IPS-NIHi7 (cell line): Measurements from ENCODE around the gene RASA3.
"Not testable (repeated sequence)": the region's sequence is repeated elsewhere in the genome, so short reads cannot be mapped to it uniquely, and the experiment has no call there.

Source experiments
- DNase-seq: peaks from one replicate; pipeline ENCODE4 v3.0.0; 2012; ENCODE audit warnings: mixed read lengths; ENCODE audit errors: extremely low spot score

Gene RASA3

GRCh38 chr13:114126789-114127472, 5.5 kb downstream of the RASA3 start:
- no peak for DNase-seq

- DNase-seq: not testable (repeated sequence)
These were observed 6.3 kb downstream of the RASA3 start for GRCh38 chr13:114126086-114126485.

DNA sequence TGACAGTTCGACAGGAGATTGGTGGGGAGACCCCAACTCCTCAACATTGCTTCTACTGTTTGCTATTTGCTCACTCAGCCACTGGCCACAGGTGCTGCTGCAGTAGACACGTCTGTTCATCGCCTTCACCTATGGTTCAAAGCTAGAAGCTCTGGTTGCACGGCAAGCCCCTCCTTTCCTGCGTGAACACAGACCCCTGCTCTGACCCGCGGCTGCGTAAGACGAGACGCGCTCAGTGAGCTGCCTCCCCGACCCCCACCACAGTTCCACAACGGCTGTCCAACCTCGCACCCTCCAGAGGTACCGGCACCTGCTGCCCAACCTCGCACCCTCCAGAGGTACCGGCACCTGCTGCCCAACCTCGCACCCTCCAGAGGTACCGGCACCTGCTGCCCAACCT, 6.8 kb downstream of the RASA3 start:
- DNase-seq: no peak

DNA sequence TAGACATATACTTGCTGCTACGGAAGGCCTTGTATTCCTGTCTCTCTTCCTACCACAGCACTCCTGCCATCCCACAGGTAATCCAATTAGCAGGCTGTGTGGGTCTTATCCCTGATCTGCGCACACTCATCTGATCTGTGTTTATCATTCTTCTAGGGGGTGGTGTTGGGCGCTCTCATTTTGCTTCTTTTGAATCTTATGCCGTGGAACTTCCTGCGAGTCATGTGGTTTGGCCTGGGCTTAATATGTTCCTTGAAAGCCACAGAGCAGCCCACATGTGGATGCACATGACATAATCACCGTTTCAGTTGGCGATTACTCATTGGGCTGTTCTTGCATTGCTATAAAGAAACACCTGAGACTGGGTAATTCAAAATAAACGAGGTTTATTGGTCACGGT, 7.5 kb downstream of the RASA3 start:
- DNase-seq: no peak

DNA sequence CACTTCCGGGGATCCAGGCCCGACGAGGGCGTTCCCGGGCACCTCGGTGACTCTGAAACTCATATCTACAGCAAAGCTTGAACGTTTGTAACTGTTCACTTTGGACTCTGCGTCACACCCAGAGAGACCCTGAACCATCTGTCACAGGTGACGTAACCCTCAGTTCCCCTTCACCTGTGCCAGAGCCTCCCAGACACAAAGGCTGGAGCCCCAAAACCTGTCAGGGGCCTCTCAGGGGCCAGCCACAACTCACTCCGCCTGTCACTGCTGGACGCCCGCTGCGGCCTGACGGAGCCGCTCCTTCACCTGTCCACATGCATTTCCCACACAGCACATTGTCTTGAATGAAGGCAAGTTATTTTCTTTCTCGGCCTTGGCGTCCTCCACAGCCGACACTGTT, 8.0 kb downstream of the RASA3 start:
- DNase-seq: no peak

- DNase-seq: no peak
These were observed 8.5 kb downstream of the RASA3 start for GRCh38 chr13:114123876-114124275.

GRCh38 chr13:114123448-114123847, 9.0 kb downstream of the RASA3 start:
- DNase-seq: no peak

- no peak for DNase-seq
These were observed 9.7 kb downstream of the RASA3 start for GRCh38 chr13:114122591-114123211.

- no peak for DNase-seq
These were observed 10.3 kb downstream of the RASA3 start for GRCh38 chr13:114122127-114122511.

GRCh38 chr13:114121496-114122126, 10.8 kb downstream of the RASA3 start:
- no peak for DNase-seq

DNA sequence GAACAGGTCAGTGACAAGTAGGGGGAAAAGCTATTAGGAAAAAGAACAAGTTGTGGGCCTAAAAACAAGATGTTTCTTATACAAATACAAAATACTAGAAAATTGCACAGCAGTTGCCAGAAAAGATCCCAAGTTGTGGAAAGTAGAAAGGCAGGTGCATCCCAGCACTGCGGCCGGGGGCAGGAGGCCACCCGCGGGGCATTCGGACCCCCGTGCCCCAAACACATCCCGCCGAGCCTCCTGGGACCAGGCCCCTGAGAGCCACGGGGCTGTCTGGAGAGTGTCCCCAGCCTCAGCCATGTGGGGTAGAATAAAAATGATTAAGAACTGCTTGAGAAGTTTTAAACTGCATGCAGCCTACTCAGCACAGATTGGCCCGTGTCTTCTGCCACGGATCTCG, 11.4 kb downstream of the RASA3 start:
- DNase-seq: no peak

DNA sequence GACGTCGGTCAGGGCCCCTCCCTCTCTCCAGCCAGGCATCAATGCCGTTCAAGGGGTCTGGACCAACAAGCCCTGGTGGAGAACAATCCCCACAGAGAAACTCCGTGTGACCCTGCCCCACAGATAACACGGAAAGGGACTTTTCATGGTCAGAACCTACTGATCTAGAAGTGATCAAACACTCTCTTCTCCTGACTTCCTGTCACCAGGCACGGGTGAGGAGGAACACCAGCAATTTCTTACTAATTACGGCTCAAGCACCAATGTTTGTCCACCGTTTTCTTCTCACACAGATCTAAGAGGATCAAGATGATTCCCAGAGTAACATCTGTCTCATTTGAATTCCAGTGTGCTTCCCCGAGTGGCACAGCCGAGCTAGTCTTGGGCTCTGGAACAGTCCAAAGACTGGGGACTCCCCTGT, 11.8 kb downstream of the RASA3 start:
- DNase-seq: no peak

GRCh38 chr13:114119196-114119595, 13.2 kb downstream of the RASA3 start:
- DNase-seq: peak; percentile 81

GRCh38 chr13:114118511-114119123, 13.8 kb downstream of the RASA3 start:
- DNase-seq: no peak

GRCh38 chr13:114118086-114118485, 14.3 kb downstream of the RASA3 start:
- DNase-seq: no peak

GRCh38 chr13:114117341-114117874, 15.0 kb downstream of the RASA3 start:
- DNase-seq: not testable (repeated sequence)

DNA sequence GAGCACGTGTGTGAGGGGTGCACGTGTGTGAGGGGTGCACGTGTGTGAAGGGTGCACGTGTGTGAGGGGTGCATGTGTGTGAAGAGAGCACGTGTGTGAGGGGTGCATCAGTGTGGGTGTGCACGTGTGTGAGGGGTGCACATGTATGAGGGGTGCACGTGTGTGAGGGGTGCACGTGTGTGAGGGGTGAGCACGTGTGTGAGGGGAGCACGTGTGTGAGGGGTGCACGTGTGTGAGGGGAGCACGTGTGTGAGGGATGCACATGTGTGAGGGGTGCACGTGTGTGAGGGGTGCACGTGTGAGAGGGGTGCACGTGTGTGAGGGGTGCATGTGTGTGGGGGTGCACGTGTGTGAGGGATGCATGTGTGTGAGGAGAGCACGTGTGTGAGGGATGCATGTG, 15.7 kb downstream of the RASA3 start:
- no peak for DNase-seq

GRCh38 chr13:114115796-114116195, 16.6 kb downstream of the RASA3 start:
- no peak for DNase-seq

DNA sequence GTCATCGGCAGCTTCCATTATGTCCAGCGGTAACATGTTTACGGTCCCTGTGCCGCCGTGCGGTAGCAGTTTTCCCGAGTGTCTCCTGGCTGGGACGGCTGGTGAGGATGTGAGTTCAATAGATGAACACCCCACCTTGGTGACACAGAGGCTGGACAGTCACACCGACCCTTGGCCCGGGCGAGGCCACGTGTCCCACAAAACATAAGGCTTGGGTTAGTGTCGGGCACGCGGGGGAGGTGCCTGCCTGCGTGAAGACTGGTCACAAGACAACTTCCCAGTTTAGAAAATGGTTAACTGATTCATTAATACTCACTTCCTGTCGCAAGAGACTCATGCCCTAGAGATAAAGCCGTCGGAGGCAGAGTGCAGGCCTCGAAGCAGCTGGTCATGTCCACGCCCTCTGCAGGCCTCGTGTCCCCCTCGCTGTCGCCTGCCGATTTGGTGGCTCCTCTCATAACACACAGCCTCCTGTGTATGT, 17.2 kb downstream of the RASA3 start:
- DNase-seq: no peak

DNA sequence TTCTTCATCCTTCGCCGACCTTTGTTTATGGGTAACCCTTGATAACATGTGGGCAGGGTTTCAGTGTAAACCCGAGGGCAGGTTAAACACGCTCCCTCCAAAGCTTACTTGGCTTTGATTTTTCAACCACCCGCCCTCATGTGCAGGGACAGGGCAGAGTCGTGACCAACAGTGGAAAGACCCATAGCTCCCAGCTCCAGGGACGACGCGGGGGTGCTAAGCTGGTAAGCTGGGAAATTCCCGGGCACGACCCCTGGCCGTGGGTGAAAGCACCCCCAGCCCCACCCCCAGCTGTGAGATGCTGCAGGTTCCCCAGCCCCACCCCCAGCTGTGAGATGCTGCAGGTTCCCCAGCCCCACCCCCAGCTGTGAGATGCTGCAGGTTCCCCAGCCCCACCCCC, 17.8 kb downstream of the RASA3 start:
- not testable (repeated sequence) for DNase-seq

GRCh38 chr13:114114006-114114640, 18.3 kb downstream of the RASA3 start:
- no peak for DNase-seq

- not testable (repeated sequence) for DNase-seq
These were observed 19.0 kb downstream of the RASA3 start for GRCh38 chr13:114113395-114113794.
